Lower leg skin (tissue), 4 donors: ENCODE data around the gene IGSF21. TPM values are rescaled to one million over a fixed set of nuclear protein-coding genes. Genes with fewer than 3 reads are reported as not detected.
"Not testable (repeated sequence)": the region's sequence is repeated elsewhere in the genome, so short reads cannot be mapped to it uniquely, and the experiment has no call there.

Source experiments
- DNase-seq, 2 donors: peaks; one replicate each; pipeline ENCODE4 v3.0.0-alpha.2; 2019; ENCODE audit warnings: low spot score in 2 of 2
- H3K4me3 ChIP-seq: fragments of 200-600 bp; sonication (generic); 2 replicates; pipeline ENCODE4 v1.5.1; 2017; ENCODE audit warnings: mild to moderate bottlenecking, low read depth; ENCODE audit not compliant: poor library complexity, severe bottlenecking
- POLR2A ChIP-seq, 2 donors: fragments of 450-650 bp; IDR thresholded peaks; one replicate each; pipeline ENCODE4 v1.6.1; 2016 to 2017; ENCODE audit warnings: antibody characterized with exemption in 2 of 2, mild to moderate bottlenecking in 1 of 2, moderate library complexity in 1 of 2
- WGBS, 2 donors: methylation state at CpG; one replicate each; pipeline ENCODE4 v1.1.5; 2018; 5-methylcytosine and 5-hydroxymethylcytosine counted together
- intact Hi-C: fragments of 100-400 bp; cut with DNase I; formaldehyde crosslinking; loops from one replicate; pipeline ENCODE4 v1.15.0; 2023; ENCODE audit warnings: low total_unique reads
- total RNA-seq, 4 donors: library from RNA; depleted of rRNA; stranded (reverse); fragments of >200 nt; gene quantifications; one replicate each; pipeline ENCODE4 v1.1.0, GENCODE V29; 2016
- TF ChIP-seq, protein P1 (sequence below), 3 donors: fragments of 450-650 bp; IDR thresholded peaks; one replicate each; pipeline ENCODE4 v1.5.1; 2016; ENCODE audit warnings: antibody characterized with exemption in 3 of 3, mild to moderate bottlenecking in 3 of 3, moderate library complexity in 2 of 3

Gene IGSF21
- total RNA-seq, 4 donors from 2014 or later = 0.66 to 3.0 (median 1.3) TPM

DNA sequence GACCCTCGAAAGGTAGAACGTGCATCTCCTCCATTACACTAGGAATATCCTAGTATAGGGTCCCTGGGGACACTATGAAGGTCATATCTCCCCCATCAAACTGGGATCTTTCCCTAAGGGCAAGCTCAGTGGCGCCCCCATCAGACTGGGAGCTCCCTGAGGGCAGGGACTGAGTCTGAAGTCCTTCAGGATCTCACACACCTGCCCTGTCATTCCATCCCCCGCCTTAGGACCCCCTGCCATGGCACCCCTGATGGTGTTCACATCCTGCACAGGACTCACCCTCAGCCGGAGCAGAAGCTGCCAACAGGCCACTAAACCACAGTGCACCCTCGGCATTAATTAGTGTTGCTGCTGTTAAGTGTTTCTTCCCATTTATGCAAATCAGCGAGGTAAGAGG is 50.4 kb downstream of the IGSF21 start:
- no peak for DNase-seq
- no peak overlapping the region for H3K4me3 ChIP-seq
- intact Hi-C loops = no loop called here
- TF ChIP-seq, protein P1, sequence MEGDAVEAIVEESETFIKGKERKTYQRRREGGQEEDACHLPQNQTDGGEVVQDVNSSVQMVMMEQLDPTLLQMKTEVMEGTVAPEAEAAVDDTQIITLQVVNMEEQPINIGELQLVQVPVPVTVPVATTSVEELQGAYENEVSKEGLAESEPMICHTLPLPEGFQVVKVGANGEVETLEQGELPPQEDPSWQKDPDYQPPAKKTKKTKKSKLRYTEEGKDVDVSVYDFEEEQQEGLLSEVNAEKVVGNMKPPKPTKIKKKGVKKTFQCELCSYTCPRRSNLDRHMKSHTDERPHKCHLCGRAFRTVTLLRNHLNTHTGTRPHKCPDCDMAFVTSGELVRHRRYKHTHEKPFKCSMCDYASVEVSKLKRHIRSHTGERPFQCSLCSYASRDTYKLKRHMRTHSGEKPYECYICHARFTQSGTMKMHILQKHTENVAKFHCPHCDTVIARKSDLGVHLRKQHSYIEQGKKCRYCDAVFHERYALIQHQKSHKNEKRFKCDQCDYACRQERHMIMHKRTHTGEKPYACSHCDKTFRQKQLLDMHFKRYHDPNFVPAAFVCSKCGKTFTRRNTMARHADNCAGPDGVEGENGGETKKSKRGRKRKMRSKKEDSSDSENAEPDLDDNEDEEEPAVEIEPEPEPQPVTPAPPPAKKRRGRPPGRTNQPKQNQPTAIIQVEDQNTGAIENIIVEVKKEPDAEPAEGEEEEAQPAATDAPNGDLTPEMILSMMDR (IDR thresholded peaks at IDR 0.05) = no peak
- no peak for TF ChIP-seq POLR2A (IDR thresholded peaks at IDR 0.05)
- 77 to 79% methylated on average over 7 of the region's 7 CpGs for WGBS, 2 donors

DNA sequence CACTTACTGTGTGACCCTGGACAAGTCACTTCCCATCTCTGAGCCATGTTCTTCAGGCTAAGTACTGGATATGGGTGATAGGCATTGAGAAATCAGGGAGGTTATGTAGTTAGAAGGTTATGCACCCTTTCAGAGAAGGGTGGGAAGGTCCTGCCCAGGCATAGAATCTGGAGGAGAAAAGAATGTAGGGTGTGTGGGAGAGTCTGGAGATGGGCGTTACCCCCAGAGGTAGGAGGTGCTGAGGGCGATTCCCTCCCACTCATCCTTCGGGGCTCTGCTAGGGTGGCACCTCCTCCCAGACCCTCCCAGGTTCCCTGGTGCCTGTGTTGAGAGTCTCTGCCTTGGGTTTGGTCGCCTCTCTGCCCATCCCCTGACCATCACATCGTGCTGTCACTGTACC is 51.1 kb downstream of the IGSF21 start:
- H3K4me3 ChIP-seq = no peak overlapping the region
- TF ChIP-seq, protein P1 (IDR thresholded peaks at IDR 0.05) = no peak
- no peak for TF ChIP-seq POLR2A (IDR thresholded peaks at IDR 0.05)
- intact Hi-C loops = no loop called here
- DNase-seq = no peak
- WGBS, 2 donors = 63 to 66% methylated on average over 5 of the region's 5 CpGs

DNA sequence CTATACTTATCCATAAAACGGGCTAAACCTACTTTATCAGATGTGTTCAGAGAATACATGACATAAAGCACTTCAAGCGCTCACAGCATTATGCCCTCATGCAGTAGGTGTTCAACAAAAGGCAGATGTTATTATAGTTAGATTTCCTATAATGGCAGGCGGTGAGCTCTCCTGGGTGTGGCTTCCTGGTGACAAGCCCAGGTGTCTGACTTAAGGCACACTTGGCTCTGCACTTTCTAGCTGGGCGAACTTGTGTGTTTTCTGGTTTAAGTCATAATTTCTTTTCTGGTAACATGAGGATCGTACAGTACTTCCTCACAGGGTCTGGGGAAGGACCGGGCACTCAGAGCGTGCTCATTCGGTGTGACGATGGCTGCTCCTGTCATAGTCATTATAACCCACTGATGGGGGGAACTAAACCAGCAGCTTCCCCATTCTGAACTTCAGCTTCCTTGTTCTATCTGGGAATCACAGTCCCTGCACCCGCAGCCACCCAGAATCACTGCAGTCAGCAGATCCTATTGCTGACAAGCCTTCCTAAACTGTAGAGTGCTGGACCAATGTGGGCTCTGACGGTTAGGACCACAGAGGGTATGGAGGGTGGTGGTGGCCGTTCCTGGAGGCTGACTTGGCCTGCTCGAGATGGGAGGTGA is 52.8 kb downstream of the IGSF21 start:
- 65 to 66% methylated on average over 13 of the region's 13 CpGs for WGBS, 2 donors
- intact Hi-C loops = no loop called here
- TF ChIP-seq, protein P1 (IDR thresholded peaks at IDR 0.05) = no peak
- TF ChIP-seq POLR2A (IDR thresholded peaks at IDR 0.05) = no peak
- DNase-seq = peak; percentile 66 to 87
- no peak overlapping the region for H3K4me3 ChIP-seq

DNA sequence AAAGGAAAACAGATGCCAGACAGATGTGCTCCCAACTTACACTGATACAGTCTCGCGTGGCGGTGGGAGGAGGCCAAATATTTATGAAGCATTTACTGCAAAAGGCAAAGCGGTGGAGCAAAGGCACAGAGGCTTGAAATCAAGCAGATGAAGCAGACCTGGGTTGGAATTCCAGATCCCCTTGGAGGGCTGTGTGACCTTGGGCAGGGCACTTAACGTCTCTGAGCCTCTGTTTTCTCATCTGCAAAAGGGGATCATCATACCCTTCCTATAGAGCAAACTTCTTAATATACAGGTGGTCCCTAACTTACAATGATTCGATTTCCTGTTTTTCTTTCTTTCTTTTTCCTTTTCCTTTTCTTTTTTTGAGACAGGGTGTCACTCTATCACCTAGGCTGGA is 54.1 kb downstream of the IGSF21 start:
- no peak overlapping the region for H3K4me3 ChIP-seq
- no peak for DNase-seq
- WGBS, 2 donors = 69 to 70% methylated on average over 6 of the region's 6 CpGs
- intact Hi-C loops = no loop called here
- TF ChIP-seq, protein P1 (IDR thresholded peaks at IDR 0.05) = no peak
- no peak for TF ChIP-seq POLR2A (IDR thresholded peaks at IDR 0.05)

DNA sequence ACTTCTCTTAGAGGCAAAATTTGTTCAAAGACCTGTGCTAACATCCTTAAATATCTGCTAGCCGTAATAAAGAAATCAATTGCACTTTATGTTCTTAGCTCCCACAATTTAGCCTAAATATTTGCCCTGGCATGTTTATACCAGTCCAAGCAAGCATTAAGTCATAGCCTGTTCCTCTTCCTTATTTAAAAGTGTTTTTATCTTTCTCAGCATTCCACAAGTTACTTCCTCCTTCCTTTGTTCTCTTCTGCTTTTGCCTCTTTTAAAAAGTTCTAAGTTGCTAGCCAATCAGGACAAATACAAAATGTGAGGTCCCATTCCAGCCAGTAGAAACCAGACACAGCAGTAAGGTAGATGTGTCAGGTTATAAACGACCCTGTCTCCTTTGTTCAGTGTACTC is 58.0 kb downstream of the IGSF21 start:
- 19 to 28% methylated on average over 2 of the region's 2 CpGs for WGBS, 2 donors
- DNase-seq, intact Hi-C loops, H3K4me3 ChIP-seq: not testable (repeated sequence)

DNA sequence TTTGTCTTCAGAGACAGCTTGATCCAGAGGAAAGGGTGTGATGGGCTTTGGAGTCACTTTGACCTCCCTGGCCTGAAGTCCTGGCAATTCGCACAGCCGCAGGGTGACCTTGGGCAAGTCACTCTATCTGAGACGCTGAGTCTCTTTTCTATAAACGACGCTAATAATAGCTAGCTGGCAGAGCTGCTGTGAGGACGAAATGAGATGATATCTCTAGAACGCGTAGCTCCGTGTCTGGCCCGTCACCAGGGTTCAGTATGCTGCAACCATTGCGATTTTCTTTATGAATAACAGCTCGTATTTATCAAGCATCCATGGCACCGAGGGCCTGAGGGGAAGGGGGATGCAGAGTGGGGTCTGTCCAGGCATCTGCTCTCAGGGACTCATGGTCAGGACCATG is 58.7 kb downstream of the IGSF21 start:
- 47 to 49% methylated on average over 13 of the region's 13 CpGs for WGBS, 2 donors
- H3K4me3 ChIP-seq = no peak overlapping the region
- DNase-seq = no peak
- TF ChIP-seq POLR2A (IDR thresholded peaks at IDR 0.05) = no peak
- TF ChIP-seq, protein P1 (IDR thresholded peaks at IDR 0.05) = no peak
- intact Hi-C loops = no loop called here
